Esophagus mucosa (tissue), 1 donor: Measurements from ENCODE around the gene RAG2. TPM values are rescaled to one million over a fixed set of nuclear protein-coding genes. Genes with fewer than 3 reads are reported as not detected.

Source experiments
- total RNA-seq: library from RNA; stranded (reverse); gene quantifications from one replicate; pipeline ENCODE4 v1.2.4, GENCODE V29; 2023
- donor health status: DM: yes; HTN: yes; CAD: no.

The RAG2 gene
- total RNA-seq, 1 donor from 2014 or later: not detected

Other genes with a start within 250 kb of the RAG2 start
- gene TRAF6, start 88.0 kb downstream of the RAG2 start, total RNA-seq: 7.9 TPM
- 0.12 TPM for gene RAG1, start 30.2 kb downstream of the RAG2 start, total RNA-seq
- gene IFTAP, start 3.7 kb downstream of the RAG2 start, total RNA-seq: 8.7 TPM